Peyer's patch (tissue), 4 donors: Measurements from ENCODE around the gene PSMB9. TPM values are rescaled to one million over a fixed set of nuclear protein-coding genes. Genes with fewer than 3 reads are reported as not detected.
"Not testable (repeated sequence)": the region's sequence is repeated elsewhere in the genome, so short reads cannot be mapped to it uniquely, and the experiment has no call there.

Experiments
- DNase-seq, 3 donors: peaks; one replicate each; pipeline ENCODE4 v3.0.0-alpha.2; 2017 to 2019
- H3K27ac ChIP-seq, 4 donors: fragments of 200-600 bp; sonication (generic); one replicate each; pipeline ENCODE4 v1.5.1; 2016 to 2019
- H3K27me3 ChIP-seq, 2 donors: fragments of 200-600 bp; sonication (generic); one replicate each; pipeline ENCODE4 v1.5.1; 2019
- H3K36me3 ChIP-seq, 3 donors: fragments of 200-600 bp; sonication (generic); one replicate each; pipeline ENCODE4 v1.5.1; 2016 to 2019
- H3K4me1 ChIP-seq, 4 donors: fragments of 200-600 bp; sonication (generic); one replicate each; pipeline ENCODE4 v1.5.1; 2016 to 2019
- H3K4me3 ChIP-seq, 4 donors: fragments of 200-600 bp; sonication (generic); 1 replicate in 3 of 4; 2 replicates in 1 of 4; pipeline ENCODE4 v1.5.1; 2016 to 2019; ENCODE audit warnings: mild to moderate bottlenecking in 1 of 4
- H3K9me3 ChIP-seq, 4 donors: fragments of 200-600 bp; sonication (generic); one replicate each; pipeline ENCODE4 v1.5.1; 2016 to 2019; ENCODE audit warnings: mild to moderate bottlenecking in 1 of 4
- POLR2A ChIP-seq, 2 donors: fragments of 450-650 bp; IDR thresholded peaks; one replicate each; pipeline ENCODE4 v1.5.1; 2017; ENCODE audit warnings: antibody characterized with exemption in 2 of 2, mild to moderate bottlenecking in 2 of 2, moderate library complexity in 2 of 2
- total RNA-seq, 4 donors: library from RNA; depleted of rRNA; stranded (reverse); fragments of >200 nt; gene quantifications; one replicate each; pipeline ENCODE4 v1.1.0, GENCODE V29; 2016
- TF ChIP-seq, protein P1 (sequence below), 6 experiments: fragments of 450-650 bp in 4 of 6; fragments of 200-600 bp in 2 of 6; sonication (generic) in 1 of 6; IDR thresholded peaks; one replicate each; pipeline ENCODE4 v1.5.1; 2017 to 2019; ENCODE audit warnings: antibody characterized with exemption in 6 of 6, mild to moderate bottlenecking in 3 of 6, moderate library complexity in 1 of 6

PSMB9 gene
- total RNA-seq, 4 donors from 2014 or later = 53.5 to 124 (median 80.9) TPM

DNA sequence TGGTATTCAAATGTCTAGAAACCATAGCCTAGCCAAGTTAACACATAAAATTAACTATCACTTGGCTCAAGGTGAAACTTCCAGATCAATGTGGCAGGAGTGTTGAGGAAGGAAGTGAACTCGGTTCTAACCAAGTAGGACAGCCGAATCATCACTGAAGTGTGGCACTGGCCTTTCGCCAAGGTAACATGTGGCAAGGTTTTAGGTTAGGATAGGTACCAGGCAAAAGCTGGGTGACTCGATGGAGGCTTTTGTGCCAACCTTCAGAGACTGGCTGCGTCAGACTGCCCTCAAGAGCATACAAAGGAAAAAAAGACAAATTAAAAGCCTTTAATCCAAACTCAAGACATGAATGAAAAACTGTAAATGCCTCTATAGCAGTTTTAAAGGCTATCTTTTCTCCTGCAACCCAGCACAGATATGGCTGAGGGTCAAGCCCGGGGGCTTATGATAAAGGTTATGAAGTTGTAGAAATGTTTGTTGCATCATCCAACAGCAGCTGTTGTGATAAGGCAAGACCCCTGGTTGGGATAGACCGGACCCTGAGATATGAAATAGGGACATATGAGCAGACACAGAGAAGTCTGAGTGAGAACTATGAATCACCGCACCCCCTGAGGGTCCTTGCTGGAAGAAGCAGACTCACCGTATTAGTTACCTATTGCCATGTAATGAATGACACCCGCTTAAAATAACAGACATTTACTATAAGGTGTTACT is 11.9 kb downstream of the PSMB9 start:
- no peak for DNase-seq
- TF ChIP-seq POLR2A (IDR thresholded peaks at IDR 0.05) = no peak
- TF ChIP-seq, protein P1, sequence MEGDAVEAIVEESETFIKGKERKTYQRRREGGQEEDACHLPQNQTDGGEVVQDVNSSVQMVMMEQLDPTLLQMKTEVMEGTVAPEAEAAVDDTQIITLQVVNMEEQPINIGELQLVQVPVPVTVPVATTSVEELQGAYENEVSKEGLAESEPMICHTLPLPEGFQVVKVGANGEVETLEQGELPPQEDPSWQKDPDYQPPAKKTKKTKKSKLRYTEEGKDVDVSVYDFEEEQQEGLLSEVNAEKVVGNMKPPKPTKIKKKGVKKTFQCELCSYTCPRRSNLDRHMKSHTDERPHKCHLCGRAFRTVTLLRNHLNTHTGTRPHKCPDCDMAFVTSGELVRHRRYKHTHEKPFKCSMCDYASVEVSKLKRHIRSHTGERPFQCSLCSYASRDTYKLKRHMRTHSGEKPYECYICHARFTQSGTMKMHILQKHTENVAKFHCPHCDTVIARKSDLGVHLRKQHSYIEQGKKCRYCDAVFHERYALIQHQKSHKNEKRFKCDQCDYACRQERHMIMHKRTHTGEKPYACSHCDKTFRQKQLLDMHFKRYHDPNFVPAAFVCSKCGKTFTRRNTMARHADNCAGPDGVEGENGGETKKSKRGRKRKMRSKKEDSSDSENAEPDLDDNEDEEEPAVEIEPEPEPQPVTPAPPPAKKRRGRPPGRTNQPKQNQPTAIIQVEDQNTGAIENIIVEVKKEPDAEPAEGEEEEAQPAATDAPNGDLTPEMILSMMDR (IDR thresholded peaks at IDR 0.05) = no peak
- H3K9me3 ChIP-seq = no peaks in the 10 kb centered on the region
- H3K4me3 ChIP-seq = no peak overlapping the region
- no peaks in the 10 kb centered on the region for H3K27me3 ChIP-seq
- H3K36me3 ChIP-seq = peaks cover 0 to 4% (median 0%) of the 10 kb centered on the region in 3 donors
- H3K27ac ChIP-seq = no peak overlapping the region
- peaks cover 0 to 25% (median 6%) of the 10 kb centered on the region in 4 donors for H3K4me1 ChIP-seq

DNA sequence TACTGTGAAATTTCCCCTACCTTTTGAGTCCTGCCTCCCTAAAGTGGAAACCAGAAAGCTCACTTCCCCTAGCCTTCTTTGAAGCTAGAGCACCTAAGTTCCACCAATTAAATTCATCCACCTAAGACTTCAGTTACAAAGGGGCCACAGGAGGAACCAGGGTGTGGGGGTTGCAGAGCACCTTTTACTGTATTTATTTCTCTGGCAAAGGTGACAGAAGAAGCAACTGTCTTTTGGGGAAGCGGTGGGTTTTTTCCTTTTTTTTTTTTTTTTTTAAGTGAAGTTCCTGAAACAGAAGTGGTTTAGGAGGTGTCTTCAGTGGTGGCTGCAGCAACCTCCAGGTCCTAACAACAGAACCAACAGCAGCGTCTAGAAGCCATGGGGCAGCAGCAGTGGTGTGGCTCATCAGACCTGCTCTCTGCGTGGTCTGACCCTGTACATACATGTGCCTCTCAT is 13.1 kb downstream of the PSMB9 start:
- no peaks in the 10 kb centered on the region for H3K9me3 ChIP-seq
- TF ChIP-seq, protein P1 (IDR thresholded peaks at IDR 0.05) = no peak
- no peak for TF ChIP-seq POLR2A (IDR thresholded peaks at IDR 0.05)
- H3K4me3 ChIP-seq = no peak overlapping the region
- H3K4me1 ChIP-seq = peaks cover 0 to 19% (median 6%) of the 10 kb centered on the region in 4 donors
- DNase-seq = peak in 1 of 3 donors; percentile 62
- peak overlapping the region; percentile 48 to 74 (median 56) for H3K27ac ChIP-seq
- no peaks in the 10 kb centered on the region for H3K36me3 ChIP-seq
- no peaks in the 10 kb centered on the region for H3K27me3 ChIP-seq

DNA sequence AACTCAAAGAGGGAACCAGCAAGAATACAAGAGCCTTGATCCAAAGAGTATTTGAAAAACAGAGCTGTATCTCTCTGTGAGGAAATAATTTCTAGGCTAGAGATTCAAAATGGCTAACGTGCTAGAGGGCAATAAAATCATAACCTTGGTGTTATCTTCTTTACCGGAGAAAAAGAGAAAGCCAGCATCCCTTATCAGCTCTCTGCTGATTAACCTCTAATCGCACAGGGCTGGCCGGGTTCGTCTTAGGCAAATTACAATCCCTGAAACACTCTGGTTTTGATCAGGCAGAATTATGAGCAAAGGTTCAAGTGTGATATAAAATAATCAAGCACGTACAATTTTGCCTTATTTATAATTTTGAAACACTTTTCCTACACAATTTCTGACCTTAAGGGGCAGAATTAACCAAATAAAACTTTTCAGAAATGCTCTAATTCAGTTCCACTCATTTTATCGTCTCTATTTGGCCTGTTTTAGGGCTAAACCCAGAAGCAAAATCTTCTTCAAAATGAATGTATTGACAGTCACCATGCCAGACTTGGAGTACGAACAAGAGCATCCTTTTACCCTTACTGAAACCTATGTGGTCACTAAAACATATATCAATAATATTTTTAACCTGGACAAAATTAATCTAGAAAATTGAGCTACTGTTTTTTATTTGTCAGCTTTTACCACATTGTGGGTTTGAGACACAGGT is 13.7 kb downstream of the PSMB9 start:
- Histone ChIP-seq H3K9me3 (no peaks in the 10 kb centered on the region), H3K27me3 (no peaks in the 10 kb centered on the region), H3K4me3 (no peak overlapping the region), H3K27ac (peak overlapping the region; percentile 48 to 74 (median 56)), H3K36me3 (no peaks in the 10 kb centered on the region), H3K4me1 (peaks cover 0 to 19% (median 6%) of the 10 kb centered on the region in 4 donors)
- TF ChIP-seq POLR2A (IDR thresholded peaks at IDR 0.05) = no peak
- TF ChIP-seq, protein P1 (IDR thresholded peaks at IDR 0.05) = no peak
- DNase-seq = peak in 1 of 3 donors; percentile 70

DNA sequence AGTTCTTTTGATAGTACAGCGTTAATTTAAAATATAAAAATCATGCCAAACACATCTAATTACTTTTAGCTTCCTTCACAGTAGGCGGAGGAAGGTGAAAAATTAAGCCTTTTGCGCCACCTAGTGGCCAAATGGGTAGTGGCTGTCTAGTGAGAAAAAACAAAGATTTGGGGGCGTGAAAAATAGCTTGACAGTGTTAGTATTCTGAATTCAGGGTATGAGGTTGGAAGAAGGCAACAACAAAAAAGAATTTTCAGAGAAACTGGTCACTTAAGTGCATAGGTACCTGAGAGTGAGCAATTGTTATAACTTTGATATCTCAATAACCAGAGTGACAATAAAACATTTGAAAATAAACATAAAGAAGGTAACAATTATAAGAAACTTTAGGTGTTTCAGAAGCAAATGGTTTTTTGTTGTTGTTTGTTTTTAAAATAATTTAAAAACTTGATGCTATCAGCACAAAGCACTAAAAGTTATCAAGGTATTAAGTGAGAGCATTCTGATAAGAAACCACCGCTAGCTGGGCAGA is 14.3 kb downstream of the PSMB9 start:
- Histone ChIP-seq H3K4me3 (no peak overlapping the region), H3K9me3 (no peaks in the 10 kb centered on the region), H3K27ac (peak overlapping the region in 1 of 4 donors; percentile 74), H3K36me3 (no peaks in the 10 kb centered on the region), H3K27me3 (no peaks in the 10 kb centered on the region), H3K4me1 (peaks cover 0 to 19% (median 6%) of the 10 kb centered on the region in 4 donors)
- no peak for TF ChIP-seq POLR2A (IDR thresholded peaks at IDR 0.05)
- TF ChIP-seq, protein P1 (IDR thresholded peaks at IDR 0.05) = peak; percentile 94 to 99 (median 98)
- peak; percentile 81 to 94 (median 82) for DNase-seq

DNA sequence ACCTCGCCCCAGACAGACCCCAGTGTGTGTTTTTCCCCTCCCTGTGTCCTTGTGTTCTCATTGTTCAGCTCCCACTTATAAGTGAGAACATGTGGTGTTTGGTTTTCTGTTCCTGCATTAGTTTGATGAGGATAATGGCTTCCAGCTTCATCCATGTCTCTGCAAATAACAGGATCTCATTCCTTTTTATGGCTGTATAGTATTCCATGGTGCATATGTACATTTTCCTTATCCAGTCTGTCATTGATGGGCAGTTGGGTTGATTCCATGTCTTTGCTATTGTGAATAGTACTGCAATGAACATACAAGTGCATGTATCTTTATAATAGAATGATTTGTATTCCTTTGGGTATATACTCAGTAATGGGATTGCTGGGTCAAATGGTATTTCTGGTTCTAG is 20.0 kb downstream of the PSMB9 start:
- not testable (repeated sequence) for H3K27me3 ChIP-seq, H3K36me3 ChIP-seq, DNase-seq, H3K4me3 ChIP-seq, H3K9me3 ChIP-seq, H3K27ac ChIP-seq, H3K4me1 ChIP-seq

DNA sequence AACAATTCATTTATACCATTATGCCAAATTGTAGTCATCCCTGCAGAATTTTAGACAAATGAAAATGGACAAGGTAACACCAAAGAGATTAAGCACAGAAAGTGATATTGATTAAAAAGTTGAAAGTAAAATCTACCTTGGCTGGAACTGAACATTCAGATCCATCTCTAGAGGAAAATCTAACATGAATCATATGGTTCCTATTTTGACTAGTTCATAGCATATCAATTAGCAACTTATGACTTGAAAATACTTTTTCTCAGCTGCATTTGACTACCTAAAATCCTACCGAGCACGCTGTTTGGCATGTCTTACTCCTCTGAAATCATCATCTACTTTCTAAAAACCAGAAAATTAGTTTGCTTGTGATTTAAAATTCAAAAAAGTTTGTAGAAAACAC is 22.6 kb downstream of the PSMB9 start:
- Histone ChIP-seq H3K4me1 (no peaks in the 10 kb centered on the region), H3K4me3 (no peak overlapping the region), H3K27me3 (no peaks in the 10 kb centered on the region), H3K36me3 (no peaks in the 10 kb centered on the region), H3K27ac (no peak overlapping the region), H3K9me3 (no peaks in the 10 kb centered on the region)
- DNase-seq = no peak
- TF ChIP-seq, protein P1 (IDR thresholded peaks at IDR 0.05) = no peak
- TF ChIP-seq POLR2A (IDR thresholded peaks at IDR 0.05) = no peak
